ENCODE data around the gene BATF.

Gene BATF

GRCh38 chr14:75504411-75504810, 17.9 kb upstream of the BATF start:
- DNase-seq, result no peak

- DNase-seq, result no peak
Observed at GRCh38 chr14:75506930-75507329, 15.3 kb upstream of the BATF start.

- DNase-seq, result no peak
Observed at GRCh38 chr14:75510547-75510946, 11.7 kb upstream of the BATF start.

- DNase-seq, result no peak
Observed at GRCh38 chr14:75511201-75511600, 11.1 kb upstream of the BATF start.

- no peak for DNase-seq
Observed at GRCh38 chr14:75513911-75514672, 8.2 kb upstream of the BATF start.

GRCh38 chr14:75514673-75515628, 7.3 kb upstream of the BATF start:
- DNase-seq, result no peak

- DNase-seq, result no peak
Observed at GRCh38 chr14:75515629-75515996, 6.7 kb upstream of the BATF start.

- no peak for DNase-seq
Observed at GRCh38 chr14:75518625-75519024, 3.6 kb upstream of the BATF start.

- DNase-seq, result no peak
Observed at GRCh38 chr14:75519394-75519793, 2.9 kb upstream of the BATF start.

GRCh38 chr14:75519826-75520728, 2.2 kb upstream of the BATF start:
- no peak for DNase-seq

- no peak for DNase-seq
Observed at GRCh38 chr14:75520852-75521251, 1.4 kb upstream of the BATF start.

- DNase-seq, result no peak
Observed at GRCh38 chr14:75521415-75522199, 662 bp upstream of the BATF start.

- DNase-seq, result no peak
Observed at GRCh38 chr14:75522983-75523318, 682 bp downstream of the BATF start.

GRCh38 chr14:75523771-75524171, 1.5 kb downstream of the BATF start:
- no peak for DNase-seq

- DNase-seq, result no peak
Observed at GRCh38 chr14:75525969-75526368, 3.7 kb downstream of the BATF start.

- DNase-seq, result no peak
Observed at GRCh38 chr14:75527449-75528163, 5.3 kb downstream of the BATF start.

- DNase-seq, result no peak
Observed at GRCh38 chr14:75531256-75531655, 9.0 kb downstream of the BATF start.

GRCh38 chr14:75531660-75532317, 9.5 kb downstream of the BATF start:
- no peak for DNase-seq

GRCh38 chr14:75533791-75534555, 11.7 kb downstream of the BATF start:
- no peak for DNase-seq

GRCh38 chr14:75535164-75535898, 13.1 kb downstream of the BATF start:
- no peak for DNase-seq
